ENCODE data around the gene PTX3.

Gene PTX3

DNA sequence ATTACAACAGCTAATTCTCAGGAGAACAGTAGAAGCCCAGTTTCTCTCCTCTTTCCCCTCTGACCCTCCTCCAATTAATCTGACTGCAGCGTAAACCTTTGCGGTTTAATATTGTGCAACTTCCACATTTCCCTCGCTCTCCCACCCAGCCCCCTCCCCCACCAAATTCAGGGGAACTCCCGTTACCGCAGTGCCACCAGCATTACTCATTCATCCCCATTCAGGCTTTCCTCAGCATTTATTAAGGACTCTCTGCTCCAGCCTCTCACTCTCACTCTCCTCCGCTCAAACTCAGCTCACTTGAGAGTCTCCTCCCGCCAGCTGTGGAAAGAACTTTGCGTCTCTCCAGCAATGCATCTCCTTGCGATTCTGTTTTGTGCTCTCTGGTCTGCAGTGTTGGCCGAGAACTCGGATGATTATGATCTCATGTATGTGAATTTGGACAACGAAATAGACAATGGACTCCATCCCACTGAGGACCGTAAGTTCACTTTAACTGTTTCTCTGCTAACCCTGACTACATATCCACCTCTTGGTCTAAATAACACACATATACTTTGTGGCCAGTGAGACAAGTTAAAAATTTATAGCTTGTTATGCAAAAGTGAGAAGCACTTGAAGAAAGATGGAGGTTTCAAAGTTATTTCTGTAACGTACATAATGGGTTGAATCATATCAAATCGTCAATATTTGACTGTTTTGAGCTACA lies at the start of gene PTX3:
TSS of gene PTX3 (plus strand) at position 268 of the 709 bp plus-strand sequence. CDS start at position 352, 84 bp downstream.
- DNase-seq (ENCODE audit: low read depth in 2 of 2), result no peak

DNA sequence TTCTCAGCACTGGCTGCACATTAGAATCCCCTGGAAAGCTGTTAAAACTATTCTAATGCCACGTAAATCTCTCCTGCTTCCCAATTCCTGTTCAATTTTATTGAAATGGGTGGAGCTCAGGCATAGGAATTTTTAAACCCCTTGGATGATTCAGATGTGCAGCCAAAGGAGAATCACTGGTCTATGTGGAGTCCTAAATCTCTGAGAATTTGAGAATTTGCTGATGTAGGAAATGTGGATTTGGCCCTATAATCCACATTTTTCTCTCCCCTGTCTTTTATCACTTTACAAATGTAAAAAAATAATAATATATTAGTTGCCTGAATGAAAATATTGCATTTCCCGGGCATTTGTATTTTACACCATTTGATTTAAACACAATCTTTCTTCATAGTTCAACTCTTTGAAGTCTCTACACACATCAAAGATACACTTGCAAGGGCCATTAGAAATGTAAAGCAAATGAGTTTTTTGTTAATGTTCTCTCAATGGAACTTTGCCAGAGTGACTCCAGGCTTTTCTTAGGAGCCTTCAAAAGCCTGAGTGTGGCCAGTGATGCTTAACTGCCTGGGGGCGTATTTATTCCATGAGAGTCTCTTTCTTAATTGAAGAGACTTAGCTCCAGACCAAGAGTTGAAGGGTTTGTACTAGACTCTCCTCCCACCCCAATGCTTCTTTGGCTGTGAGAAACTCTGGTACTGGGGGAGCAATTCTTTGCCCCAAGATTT lies 48.8 kb upstream of the PTX3 start:
- DNase-seq (ENCODE audit: low read depth in 2 of 2), result no peak

DNA sequence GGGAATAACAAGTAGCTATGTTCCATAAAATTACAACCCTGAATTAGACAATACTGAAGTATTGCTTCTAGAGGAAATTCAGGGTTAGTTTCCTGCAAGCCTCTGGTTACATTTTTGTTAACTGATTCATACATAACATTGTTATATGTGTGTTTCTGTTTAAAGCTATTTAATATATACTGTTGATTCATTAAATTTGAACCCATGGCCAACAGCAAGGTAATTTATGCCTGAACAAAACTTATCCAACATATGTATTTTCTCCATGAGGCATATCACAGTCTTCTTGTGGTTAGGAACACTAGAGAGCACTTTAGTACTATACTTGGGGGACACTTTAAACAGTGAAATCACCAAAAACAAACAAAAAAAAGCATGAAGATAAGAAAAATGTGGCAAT lies 47.7 kb upstream of the PTX3 start:
- no peak for DNase-seq (ENCODE audit: low read depth in 2 of 2)

DNA sequence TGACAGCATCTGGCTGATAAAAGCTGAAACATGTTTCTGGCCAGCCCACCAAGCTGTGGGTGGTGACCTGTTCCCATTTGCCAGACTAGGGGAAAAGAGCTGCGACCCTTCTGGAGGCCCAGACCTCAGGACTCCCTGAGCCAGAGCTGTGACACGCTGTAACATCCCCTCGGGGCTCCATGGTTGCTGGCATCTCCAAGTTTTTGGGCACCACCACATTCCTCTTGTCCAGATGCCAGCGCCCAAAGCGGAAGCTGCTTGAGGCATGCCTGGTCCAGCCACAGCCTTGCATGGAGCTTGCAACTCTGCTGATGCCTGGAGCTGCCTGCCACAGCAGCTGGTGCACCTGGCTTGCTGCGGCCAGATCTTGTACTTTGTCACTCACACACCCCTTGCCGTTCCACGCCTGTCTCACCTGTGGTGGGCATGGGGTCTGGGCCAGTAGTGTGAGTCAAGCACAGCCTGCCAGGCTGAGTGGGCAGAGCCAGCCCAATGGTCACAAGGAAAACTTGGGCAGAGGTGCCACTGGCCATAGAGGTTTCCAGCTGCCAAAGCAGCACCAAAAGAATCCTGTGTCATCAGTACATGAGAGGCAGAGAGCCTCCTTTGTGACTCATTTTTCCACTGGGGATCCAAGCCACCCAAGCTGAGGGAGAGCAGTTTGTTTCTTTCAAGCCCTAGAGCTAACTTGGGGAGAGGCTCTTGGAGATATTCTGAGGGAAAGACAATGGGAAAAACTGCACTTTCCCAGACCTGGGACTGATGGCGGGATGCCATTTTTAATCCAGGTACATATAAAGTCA lies 45.7 kb upstream of the PTX3 start:
- DNase-seq (ENCODE audit: low read depth in 2 of 2), result no peak

DNA sequence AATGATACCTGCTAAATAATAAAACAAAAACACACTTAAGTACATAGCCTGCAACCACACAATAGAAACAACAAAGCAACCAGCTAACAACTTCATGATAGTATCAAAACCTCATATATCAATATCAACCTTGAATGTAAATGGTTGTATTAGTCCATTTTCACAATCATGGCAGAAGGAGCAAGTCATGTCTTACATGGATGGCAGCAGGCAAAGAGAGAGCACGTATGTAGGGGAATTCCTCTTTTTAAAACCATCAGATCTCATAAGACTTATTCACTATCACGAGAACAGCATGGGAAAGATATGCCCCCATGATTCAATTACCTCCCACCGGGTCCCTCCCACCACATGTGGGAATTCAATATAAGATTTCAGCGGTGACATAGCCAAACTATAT lies 44.5 kb upstream of the PTX3 start:
- DNase-seq (ENCODE audit: low read depth in 2 of 2), result no peak

DNA sequence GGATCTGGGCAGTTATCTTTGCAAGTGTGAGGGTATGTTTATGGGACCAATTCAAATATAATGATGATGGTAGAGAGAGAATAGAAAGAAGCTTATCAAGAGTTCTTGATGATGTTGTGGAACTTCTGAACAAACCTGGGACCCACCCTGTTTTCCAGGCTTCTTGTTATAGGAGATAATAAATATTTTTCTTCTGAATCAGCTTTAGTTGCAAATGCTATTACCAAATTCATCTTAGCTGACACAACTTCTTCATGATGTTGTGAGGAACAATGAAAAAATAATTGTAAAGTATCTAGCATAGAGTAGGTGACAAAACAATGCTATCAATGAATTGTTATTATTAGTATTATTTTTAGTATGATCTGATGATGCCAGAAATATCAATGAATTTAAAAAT lies 43.5 kb upstream of the PTX3 start:
- no peak for DNase-seq (ENCODE audit: low read depth in 2 of 2)

DNA sequence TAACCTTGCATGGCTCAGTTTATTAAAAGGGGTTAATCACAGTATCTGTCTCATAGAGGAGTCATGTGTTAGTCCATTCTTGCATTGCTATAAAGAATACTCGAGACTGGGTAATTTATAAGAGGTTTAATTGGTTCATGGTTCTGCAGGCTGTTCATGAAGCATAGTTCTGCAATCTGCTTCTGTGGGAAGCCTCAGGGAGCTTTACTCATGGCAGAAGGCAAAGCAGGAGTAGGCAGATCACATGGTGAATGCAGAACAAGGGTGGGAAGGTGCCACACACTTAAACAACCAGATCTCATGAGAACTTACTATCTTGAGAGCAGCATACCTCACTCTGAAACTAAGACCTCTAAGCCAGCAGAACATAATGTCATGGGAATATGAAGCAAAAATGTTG lies 42.2 kb upstream of the PTX3 start:
- no peak for DNase-seq (ENCODE audit: low read depth in 2 of 2)

DNA sequence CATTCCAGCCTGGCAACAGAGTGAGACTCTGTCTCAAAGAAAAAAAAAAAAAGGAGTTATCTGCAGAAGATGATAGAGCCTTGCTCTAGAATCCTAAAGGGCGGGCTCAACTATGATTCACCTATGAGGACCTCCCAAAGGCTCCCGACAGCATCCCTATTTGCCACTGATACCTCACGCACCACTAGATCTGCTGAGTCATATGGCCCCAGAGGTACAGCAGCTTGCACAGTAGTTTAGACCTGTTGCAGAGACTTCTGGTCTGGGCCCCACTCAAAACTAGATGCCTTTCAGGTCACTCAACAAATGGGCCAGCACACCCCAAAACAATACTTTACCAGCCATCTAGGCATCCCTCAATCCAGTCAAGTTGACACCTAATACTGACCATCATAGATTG lies 38.1 kb upstream of the PTX3 start:
- DNase-seq (ENCODE audit: low read depth in 2 of 2), result no peak

DNA sequence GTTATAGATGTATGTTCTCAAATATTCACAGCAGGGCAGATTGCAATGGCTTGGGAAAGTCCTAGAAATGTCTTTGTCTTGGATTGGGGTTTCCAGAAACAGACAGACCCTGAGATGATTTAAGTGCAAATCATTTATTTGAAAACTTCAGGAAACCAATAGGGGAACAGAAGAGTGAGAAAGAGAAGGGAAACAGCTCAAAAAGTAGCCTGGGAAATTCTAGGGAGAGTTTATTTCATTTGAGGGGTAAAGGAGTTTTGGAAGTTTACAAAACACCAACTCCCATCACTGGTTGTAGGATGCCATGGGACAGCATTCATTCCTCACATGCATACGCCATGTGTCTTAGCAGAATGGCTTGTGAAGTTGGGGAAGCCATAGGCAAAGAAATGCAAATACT lies 32.3 kb upstream of the PTX3 start:
- DNase-seq (ENCODE audit: low read depth in 2 of 2), result no peak

DNA sequence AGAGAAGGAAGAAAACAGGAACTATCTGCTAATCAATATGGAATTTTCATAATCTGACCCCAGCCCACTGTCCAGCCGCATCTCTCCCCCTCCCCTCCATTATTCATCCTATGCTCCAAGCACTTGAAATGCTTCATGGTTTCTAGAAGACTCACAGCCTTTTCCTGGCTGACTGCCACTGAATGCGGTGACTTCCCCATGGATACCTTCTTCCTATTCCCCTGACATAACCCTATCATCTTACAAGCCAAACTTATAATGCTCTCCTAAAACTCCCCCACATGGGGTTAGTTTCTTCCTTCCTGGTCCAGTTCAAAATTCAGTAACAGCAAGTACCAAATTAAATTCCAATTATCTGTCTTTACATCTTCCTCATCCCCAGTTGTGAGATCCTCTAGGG lies 31.2 kb upstream of the PTX3 start:
- no peak for DNase-seq (ENCODE audit: low read depth in 2 of 2)

DNA sequence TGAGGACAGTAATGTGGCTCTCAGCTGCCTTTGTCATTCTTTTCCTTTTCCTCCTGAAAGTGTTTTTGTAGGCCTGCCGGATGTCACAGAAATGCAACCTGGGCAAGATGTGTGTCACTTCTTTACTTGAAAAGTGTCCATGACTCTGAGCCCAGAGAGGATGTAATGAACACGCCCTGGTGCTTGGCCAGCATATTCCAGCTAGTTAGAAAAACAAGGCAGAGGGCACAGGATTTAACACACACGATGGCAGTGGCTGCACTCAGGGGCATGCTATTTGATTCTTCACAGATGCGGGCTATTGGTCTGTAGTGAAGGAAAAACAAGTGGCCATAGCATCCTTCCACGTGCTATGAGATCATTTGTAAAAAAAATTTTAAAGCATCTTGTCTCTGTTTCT lies 30.3 kb upstream of the PTX3 start:
- no peak for DNase-seq (ENCODE audit: low read depth in 2 of 2)

DNA sequence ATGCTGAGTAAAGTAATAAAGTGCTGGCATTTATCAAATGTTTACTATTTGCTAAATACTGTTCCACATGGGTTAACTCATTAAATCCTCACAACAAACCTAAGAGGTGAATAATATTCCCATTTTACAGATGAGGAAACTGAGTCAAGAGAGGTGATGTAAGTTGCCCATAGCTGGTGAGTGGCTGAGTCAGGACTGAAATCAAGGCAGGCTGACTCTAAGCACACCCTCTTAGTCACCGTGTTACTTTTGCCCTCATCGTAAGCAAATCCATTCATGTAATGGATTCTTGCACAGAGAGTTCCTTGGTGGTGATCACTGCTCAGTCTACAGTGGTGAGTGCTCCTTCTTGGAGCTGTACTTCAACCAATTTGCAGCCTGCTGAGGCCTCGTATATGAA lies 28.9 kb upstream of the PTX3 start:
- no peak for DNase-seq (ENCODE audit: low read depth in 2 of 2)

DNA sequence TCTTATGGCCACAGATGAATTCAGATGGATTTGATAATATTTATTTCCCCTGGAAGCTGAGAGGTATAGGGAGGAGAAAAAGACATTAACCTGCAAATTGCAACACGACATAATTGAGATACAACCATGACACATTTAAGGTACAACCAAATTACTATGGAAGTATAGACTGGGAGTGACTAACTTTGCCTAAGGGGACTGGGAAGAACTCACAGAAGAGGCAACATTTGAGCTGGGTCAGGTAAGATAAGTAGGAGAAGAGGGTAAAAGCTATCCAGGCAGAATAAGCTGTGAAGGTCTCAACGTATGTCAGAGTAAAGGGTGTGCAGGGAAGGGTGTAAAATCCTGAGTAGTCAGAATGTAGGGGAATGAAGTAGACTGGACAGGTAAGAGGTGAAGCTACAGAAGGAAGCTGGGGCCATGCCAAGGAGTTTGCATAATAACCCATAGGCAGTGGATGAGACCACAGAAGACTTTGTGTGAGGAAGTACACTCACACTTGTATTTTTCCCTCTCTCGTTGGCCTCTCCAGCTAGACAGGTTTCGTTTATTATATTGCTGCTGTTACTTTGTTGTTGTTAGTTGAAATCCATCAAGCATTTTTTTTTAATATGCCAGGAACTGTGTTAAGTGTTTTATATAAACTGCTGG lies 28.0 kb upstream of the PTX3 start:
- DNase-seq (ENCODE audit: low read depth in 2 of 2), result no peak

DNA sequence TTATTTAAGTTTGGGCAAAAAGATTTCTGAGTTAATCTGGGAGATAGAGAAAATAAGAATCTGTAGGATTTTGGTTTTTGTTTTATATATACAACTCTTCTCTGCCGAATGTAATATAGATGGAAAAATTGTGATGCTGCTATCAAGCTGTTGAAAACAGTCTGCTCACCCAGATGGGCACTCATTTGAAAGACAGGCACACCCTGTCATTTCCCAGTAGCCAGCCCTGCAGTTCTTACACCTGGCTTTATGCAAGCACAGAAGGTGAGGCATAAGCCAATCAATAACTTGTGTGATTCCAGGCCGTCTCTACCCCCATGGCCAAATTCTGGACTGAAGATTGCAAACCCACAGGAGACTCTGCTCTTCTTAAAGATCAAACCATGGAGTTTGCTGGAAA lies 27.1 kb upstream of the PTX3 start:
- no peak for DNase-seq (ENCODE audit: low read depth in 2 of 2)

DNA sequence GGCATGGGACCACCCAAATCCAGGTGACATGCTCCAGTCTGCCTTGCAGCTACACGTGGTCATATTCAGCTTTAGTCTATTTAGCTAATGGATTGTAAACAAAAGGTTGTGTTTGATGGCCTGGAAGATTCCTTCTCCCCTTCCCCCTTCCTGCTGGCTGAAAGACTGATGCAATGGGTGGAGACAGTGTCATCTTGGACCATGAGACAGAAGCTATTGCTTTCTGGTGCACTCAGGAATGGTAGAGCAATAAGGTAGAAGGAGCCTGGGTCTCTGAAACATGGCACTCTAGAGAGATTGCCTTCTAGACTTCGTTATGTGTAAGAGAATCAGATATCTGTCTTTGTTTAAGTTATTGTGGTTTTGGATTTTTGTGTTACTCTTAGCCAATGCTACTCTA lies 25.7 kb upstream of the PTX3 start:
- no peak for DNase-seq (ENCODE audit: low read depth in 2 of 2)

DNA sequence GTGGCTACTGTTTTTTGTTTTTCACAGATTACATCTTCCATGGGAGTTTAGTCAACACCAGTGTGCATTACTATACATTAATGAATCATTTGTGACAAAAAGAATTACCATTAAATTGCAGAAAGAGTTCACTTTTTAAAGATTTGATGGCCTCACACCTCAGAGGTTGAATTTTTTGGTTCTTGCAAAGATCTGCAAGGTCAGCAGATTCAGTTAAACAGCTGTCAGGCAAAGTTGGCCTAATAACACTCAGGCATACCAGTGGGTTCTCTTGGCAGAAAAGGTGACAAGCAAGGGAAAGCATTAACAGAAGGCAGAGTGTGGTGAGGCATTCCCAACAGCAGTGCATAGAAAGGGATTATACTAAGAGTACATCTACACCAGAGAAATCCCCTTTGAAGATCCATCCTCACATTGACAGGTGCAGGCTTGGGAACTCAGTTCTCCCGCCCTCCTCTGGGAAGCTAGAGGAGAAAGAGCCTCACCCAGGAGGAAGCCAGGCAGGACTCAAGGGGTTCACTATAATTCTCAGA lies 24.3 kb upstream of the PTX3 start:
- no peak for DNase-seq (ENCODE audit: low read depth in 2 of 2)

DNA sequence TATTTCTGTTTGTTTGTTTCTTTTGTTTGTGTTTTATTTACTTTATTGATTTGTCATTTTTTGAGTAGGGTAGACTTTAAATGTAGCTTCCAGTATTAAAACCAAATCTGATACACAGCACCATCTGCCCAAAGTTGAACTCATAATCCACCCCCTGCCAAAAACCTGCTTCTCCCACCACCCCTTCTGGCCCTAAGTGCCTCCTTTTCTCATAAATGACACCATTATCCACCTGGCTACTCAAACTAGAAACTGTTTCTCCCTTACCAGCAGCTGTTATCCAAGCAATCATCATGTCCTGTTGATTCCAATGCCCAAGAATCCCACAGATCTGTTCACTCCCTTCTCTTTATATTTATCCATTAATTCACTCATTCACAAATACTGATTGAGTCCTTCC lies 21.8 kb upstream of the PTX3 start:
- DNase-seq (ENCODE audit: low read depth in 2 of 2), result no peak

DNA sequence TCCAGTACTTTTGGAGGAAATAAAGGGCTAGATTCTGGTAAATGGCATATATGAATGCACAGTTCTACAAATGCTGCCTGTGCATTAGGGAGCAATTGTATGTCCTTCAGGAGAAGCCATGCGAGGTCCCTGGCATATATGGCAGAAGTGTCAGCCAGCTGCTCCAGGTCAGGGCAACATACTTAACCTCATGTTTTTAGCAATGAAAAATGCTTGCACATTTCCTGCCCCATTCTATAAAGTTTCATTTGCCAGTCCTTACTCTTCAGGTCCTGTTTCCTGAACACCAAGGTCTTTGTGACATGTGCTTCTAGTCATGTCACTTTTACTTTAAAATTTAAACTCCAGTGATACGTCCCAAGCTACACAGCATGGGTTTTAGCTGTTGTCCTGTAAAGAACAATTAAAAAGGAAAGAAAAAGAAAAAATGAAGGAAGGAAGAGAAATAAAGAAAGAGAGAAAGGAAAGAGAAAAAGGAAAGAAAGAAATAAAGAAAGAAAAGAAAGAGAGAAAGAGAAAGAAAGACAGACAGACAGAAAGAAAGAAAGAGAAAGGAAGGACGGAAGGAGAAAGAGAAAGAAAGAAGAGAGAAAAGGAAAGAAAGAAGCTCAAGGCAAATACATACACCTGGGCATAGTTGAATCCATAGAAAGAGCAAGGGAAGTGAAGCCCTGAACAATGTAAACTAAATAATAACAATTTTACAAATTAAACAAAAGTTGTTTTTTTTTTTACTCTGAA lies 20.1 kb upstream of the PTX3 start:
- DNase-seq (ENCODE audit: low read depth in 2 of 2), result no peak

DNA sequence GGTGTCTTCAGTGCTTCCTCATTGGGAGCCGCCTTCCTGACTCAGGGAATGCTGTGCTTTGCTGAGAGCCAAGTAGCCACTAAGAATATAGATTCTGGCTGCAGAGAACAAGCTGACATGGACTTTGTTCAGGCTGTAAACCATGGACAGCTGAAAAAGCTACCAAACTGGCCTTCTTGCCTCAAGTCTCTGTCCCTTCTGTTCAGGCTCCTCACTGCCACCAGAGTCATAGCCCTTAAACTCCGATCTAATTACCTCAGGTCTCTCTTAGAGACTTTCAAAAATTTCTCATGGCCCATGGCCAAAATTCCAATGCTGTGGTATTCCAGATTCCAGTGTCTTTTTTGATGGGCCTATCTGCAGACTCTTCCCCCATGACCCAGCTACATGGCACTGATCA lies 19.4 kb upstream of the PTX3 start:
- DNase-seq (ENCODE audit: low read depth in 2 of 2), result no peak

DNA sequence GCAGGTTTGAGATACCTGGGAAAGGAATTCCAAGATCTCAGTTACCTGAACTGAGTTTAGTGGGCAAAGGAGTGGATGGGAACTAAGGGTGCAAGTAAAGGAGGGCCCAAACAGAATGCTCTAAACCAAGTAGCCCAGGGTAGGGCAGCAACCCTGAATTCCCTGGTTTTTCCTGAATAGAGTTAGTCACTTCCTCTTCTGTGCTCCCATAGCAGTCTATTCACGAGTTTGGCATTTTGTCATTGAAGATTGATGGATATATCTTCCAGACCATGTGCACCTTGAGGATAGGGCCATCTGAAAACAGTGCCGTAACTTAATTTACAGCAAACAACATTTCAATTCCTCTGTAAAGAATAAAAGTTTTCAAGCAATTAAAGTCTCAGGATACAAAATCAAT lies 18.5 kb upstream of the PTX3 start:
- DNase-seq (ENCODE audit: low read depth in 2 of 2), result no peak

DNA sequence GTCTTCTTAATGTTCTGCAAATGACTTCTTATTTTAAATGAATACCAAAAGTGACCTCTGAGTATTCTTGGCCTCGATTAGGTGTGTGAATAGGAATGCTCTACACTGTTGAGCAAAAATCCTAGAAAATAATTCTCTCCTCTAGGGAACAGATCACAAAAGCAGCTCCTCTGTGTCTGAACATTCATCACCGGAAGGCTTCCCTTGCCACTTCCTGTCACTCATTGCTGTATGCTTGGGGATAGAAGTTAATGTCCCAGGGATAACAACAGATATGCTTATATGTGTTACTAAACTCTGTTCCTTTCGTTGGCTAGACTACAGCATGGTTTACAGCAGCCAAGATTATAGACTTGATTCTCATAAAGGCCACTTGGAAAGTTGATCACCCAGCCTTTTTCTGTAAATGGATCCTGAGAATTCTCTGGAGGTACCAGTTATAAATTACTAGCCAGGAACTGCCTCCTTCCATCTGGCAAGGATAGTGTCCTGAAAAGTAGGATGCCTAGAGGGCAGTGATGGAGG lies 16.0 kb upstream of the PTX3 start:
- DNase-seq (ENCODE audit: low read depth in 2 of 2), result no peak

Data from stimulated activated CD8-positive, alpha-beta memory T cell treated with anti-CD3 and anti-CD28 coated beads, Interleukin-2, amount 100 ng/mL, for 1 hour (primary cell).